Measurements from ENCODE around the gene TMEM82. TPM values are rescaled to one million over a fixed set of nuclear protein-coding genes. Genes with fewer than 3 reads are reported as not detected.

TMEM82 gene
- total and polyA plus RNA-seq, 9 of the 15 experiments (the other 6 are each of a cell fraction or from before 2014, with no cell fraction given), result not detected

DNA sequence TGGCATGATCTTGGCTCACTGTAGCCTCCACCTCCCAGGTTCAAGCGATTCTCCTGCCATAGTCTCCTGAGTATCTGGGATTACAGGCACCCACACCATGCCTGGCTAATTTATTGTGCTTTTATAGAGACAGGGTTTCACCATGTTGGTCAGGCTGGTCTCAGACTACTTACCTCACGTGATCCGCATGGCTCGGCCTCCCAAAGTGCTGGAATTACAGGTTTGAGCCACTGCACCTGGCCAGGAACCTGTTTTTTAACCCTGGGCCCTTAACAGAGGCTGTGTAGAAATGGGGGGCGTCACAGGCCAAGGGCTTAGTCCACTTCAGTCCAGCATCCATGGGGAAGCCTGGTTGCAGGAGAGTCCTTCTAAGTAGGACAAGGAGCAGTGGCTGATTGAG lies 25.6 kb downstream of the TMEM82 start:
- Histone ChIP-seq H3K27ac (ENCODE audit: extremely low read depth, low read depth, low read length) (no peak overlapping the region), H3K4me1 (replicated peaks in 1 of 2; ENCODE audit: control insufficient read depth in 2 of 2, insufficient read depth in 2 of 2, low read length in 2 of 2) (peaks cover 0 to 19% of the 10 kb centered on the region in 2 experiments; a peak in 3 of 5 replicates), H3K27me3 (ENCODE audit: control insufficient read depth in 2 of 2, insufficient read depth in 2 of 2, low read length in 2 of 2) (peaks cover 27 to 71% of the 10 kb centered on the region in 2 experiments), H3K4me3 (no peak overlapping the region), H3K36me3 (ENCODE audit: control insufficient read depth, insufficient read depth, low read length) (no peaks in the 10 kb centered on the region), H2AFZ (ENCODE audit: low read depth, low read length) (no peak overlapping the region), H3K4me2 (ENCODE audit: insufficient read depth, low read length) (no peak overlapping the region), H3K79me2 (ENCODE audit: control insufficient read depth, insufficient read depth, low read length) (no peaks in the 10 kb centered on the region), H3K9me3 (replicated peaks; ENCODE audit: control insufficient read depth, insufficient read depth, low read depth, low read length) (no peaks in the 10 kb centered on the region; the same call in 1 of the 2 replicates), H3K9me1 (ENCODE audit: control insufficient read depth, insufficient read depth, low read length) (no peaks in the 10 kb centered on the region), H4K20me1 (replicated peaks; ENCODE audit: control insufficient read depth, insufficient read depth, low read length) (0 out of 2 replicates have a peak, but pooled peaks cover 3% of the 10 kb centered on the region), H3K9ac (ENCODE audit: insufficient read depth in 1 of 2, low read depth in 2 of 2, low read length in 2 of 2) (0 out of 4 replicates have a peak overlapping the region, but pooled peaks of 1 of the 2 experiments have one; percentile 43)
- ChIA-PET CTCF (ENCODE audit: low intra/inter-chr PET ratio) (no interaction called here), POLR2A (interaction anchor here (1.0 kb wide), 1 partner anchor 10 kb away, joined by 4 read pairs; no protein-coding TSS in a partner anchor)
- peak; percentile 37 for TF ChIP-seq USF1 (CRISPR knock-in tag; IDR thresholded peaks at IDR 0.05)
- TF ChIP-seq HNRNPK (IDR thresholded peaks at IDR 0.05; ENCODE audit: low read depth, low read length, poor library complexity, severe bottlenecking), result no peak
- TF ChIP-seq TFE3 (CRISPR knock-in tag; IDR thresholded peaks at IDR 0.05), result 0 out of 2 replicates have a peak, but pooled peaks have one; percentile 8
- no peak for TF ChIP-seq ZNF232 (CRISPR knock-in tag; IDR thresholded peaks at IDR 0.05)
- no TSS peak for BruUV-seq (replicated peaks)
- intact Hi-C loops (cut with micrococcal nuclease) (no loop called here), in situ Hi-C loops (cut with MboI) (no loop called here)
- WGBS (ENCODE audit: insufficient coverage, low coverage, missing lambda C conversion rate), result 9% methylated on average over 5 of the region's 5 CpGs
- DNase-seq (ENCODE audit: extremely low read depth in 1 of 4, low spot score in 3 of 4), result no peak
- ATAC-seq, result no peak
- no peak for FAIRE-seq
